Measurements from ENCODE around the gene RAP1GDS1.

RAP1GDS1 gene

GRCh38 chr4:98298022-98298421 lies 36.8 kb downstream of the RAP1GDS1 start:
- in situ Hi-C loops (cut with MboI; ENCODE audit: low sequenced_read_pairs, unreplicated experiment), result no loop called here
- DNase-seq (ENCODE audit: low spot score), result no peak
- TF ChIP-seq CTCF (IDR thresholded peaks at IDR 0.05; ENCODE audit: borderline replicate concordance, control extremely low read depth, extremely low read depth, insufficient read depth, missing control alignments), result no peak

- in situ Hi-C loops (cut with MboI; ENCODE audit: low sequenced_read_pairs, unreplicated experiment), result no loop called here
- DNase-seq (ENCODE audit: low spot score), result no peak
- TF ChIP-seq CTCF (IDR thresholded peaks at IDR 0.05; ENCODE audit: borderline replicate concordance, control extremely low read depth, extremely low read depth, insufficient read depth, missing control alignments), result no peak
These were observed 39.5 kb downstream of the RAP1GDS1 start for GRCh38 chr4:98300706-98301105.

DNA sequence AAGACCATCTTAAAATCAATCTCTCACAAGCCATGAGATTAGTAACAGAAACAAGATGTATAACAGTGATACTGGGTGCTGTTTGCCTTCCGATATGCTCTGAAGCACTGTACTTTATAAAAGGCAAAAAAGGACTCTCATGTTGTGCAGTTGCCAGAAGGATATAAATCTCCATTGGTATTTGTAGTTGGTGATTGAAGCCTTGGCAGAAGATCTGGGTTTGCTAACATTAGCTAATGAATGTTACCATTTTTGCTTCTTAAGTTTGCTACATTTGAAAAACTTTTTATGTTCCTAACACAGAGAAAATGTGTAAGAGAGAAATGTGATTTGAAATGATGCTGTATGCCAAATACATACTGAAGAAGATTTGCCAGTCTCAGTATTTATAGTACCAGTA lies 44.4 kb downstream of the RAP1GDS1 start:
- no peak for DNase-seq (ENCODE audit: low spot score)
- in situ Hi-C loops (cut with MboI; ENCODE audit: low sequenced_read_pairs, unreplicated experiment), result no loop called here
- no peak for TF ChIP-seq CTCF (IDR thresholded peaks at IDR 0.05; ENCODE audit: borderline replicate concordance, control extremely low read depth, extremely low read depth, insufficient read depth, missing control alignments)

DNA sequence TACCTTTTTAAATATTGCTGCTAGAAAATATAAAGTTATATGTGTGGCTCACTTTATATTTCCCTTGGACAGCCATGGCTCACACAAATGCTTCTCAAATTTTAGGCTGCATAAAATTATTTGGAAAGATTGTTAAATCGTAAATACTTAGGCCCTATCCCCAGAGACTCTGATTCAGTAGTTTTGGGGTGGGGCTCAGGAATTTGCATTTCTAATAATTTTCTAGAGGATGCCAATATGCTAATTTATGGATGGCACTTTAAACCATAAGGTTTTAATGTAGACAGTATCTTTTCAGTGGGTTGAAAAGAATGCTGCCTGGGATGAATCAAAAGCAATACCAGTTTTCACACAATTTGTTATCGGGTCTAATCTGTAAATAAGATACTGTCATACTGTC lies 49.7 kb downstream of the RAP1GDS1 start:
- in situ Hi-C loops (cut with MboI; ENCODE audit: low sequenced_read_pairs, unreplicated experiment), result no loop called here
- no peak for TF ChIP-seq CTCF (IDR thresholded peaks at IDR 0.05; ENCODE audit: borderline replicate concordance, control extremely low read depth, extremely low read depth, insufficient read depth, missing control alignments)

GRCh38 chr4:98311656-98312055 lies 50.5 kb downstream of the RAP1GDS1 start:
- no peak for TF ChIP-seq CTCF (IDR thresholded peaks at IDR 0.05; ENCODE audit: borderline replicate concordance, control extremely low read depth, extremely low read depth, insufficient read depth, missing control alignments)

More for the DNA sequence above, 49.7 kb downstream of the RAP1GDS1 start:
- no peak for DNase-seq (ENCODE audit: low spot score)

GRCh38 chr4:98314791-98315565 lies 53.8 kb downstream of the RAP1GDS1 start:
- in situ Hi-C loops (cut with MboI; ENCODE audit: low sequenced_read_pairs, unreplicated experiment), result no loop called here
- TF ChIP-seq CTCF (IDR thresholded peaks at IDR 0.05; ENCODE audit: borderline replicate concordance, control extremely low read depth, extremely low read depth, insufficient read depth, missing control alignments), result no peak
- no peak for DNase-seq (ENCODE audit: low spot score)

More at GRCh38 chr4:98311656-98312055, 50.5 kb downstream of the RAP1GDS1 start:
- DNase-seq (ENCODE audit: low spot score), result no peak
- in situ Hi-C loops (cut with MboI; ENCODE audit: low sequenced_read_pairs, unreplicated experiment), result no loop called here
